GM19238 (cell line): ENCODE results near the gene TCP11.

Experiments used
- DNase-seq: peaks from one replicate; pipeline ENCODE4 v3.0.0; 2011; ENCODE audit warnings: low spot score; ENCODE audit not compliant: insufficient read length

TCP11 gene

DNA sequence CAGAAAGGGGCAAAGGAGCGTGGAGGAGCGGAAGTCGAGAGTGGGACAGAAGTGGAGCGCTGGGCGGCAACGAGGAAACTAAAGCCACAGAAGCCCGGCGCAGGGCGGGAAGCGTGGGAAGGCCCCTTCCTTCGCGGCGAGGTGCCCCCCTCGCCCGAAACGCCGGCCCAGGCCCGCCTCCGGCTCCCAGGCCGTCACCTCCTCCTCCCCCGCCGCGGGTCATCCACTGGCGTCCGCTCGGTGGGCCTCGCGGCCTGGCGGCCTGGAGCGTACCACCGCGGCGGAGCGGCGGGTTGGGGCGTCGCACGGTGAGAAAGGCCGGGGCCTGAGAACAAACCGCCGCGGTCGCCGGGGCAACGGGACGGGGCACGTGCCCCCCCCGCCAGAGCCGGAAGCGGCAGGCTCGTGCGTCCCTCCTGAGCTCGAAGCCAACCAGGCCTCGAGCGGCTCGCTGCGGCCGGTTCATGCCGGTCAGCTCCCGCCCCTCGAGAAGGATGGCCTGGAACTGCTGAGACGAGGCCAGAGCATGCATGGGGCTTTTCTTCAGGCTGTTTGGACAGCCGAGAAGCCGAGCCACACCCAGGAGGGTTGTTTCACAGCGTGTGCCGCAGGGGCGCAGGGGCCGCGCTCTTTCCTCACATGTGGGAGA lies at the start of gene TCP11:
TSS of gene TCP11 (minus strand) at position 333 of the 649 bp plus-strand sequence. CDS start 469 bp downstream, outside the sequence.
- no peak for DNase-seq

DNA sequence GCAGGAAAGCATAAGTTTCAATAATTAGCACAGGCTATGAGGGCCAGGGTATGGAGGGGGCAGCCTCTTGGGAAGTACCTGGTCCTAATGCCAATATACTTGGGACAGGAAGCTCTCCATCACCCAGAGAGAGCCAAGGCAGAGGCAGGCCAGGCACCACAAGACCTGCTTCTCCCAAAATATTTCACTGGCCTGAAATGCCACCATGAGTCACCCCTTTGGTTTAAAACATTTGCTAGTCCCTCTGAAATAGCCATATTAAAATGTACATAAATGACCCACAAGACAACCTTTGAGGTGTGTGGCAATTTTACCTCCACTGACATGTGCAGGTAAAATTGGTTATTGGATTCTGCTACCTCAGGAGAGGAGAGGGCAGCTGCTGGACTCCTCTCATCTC lies 49.2 kb upstream of the TCP11 start:
- DNase-seq: no peak

DNA sequence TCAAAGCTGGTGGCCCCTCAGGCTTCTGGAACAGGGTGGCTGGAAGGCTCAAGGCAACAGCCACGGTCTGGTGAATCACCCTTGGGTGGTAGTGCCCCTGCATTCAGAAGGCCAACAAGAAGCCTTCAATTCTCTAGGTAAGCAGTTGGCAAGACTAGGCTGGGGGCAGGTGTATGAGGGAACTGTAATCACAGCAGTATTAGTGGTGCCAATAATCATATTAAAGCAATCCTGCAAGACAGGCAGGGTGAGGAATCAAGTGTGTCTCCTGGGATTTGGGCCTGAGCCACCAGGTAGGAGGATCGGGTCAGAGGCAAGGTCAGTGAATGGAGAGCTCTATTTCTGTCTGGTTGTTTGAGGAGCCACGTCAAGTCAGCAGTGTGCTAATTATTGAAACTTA lies 47.7 kb upstream of the TCP11 start:
- DNase-seq: no peak

DNA sequence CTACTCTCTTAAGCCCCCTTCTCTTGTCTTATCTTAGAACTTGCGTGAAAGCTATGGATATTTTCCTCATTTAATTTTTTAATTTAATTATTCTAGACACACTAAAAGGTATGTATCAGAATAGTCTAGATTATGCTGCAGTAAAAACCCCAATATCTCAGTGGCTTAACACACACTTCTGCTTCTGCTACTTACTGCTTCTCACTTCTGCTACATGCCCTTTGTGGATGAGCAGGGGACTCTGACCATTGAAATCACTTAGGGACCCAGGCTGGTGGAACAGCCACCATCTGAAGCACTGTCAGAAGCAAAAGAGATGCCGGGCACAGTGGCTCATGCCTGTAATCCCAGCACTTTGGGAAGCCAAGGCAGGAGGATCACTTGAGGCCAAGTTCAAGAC lies 45.4 kb upstream of the TCP11 start:
- no peak for DNase-seq

DNA sequence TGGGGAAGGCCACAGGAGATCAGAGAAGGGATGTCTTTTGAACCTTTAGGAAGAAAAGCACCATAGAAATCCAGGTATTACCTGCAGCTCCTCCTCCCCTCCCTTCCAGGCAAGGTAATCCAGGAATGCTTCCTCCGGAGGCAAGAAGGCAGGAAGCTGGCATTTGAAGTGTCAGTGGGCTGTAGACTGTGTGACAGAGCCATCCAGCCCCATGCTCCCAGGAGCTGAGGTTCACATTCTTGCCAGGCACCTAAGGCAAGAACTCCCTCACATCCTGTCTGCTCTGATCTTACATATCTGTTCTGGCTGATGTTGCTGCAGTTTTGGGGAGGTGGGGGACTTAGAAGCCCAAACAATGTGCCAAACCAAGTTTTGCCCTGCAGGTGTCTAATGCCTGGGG lies 44.8 kb upstream of the TCP11 start:
- DNase-seq: no peak

DNA sequence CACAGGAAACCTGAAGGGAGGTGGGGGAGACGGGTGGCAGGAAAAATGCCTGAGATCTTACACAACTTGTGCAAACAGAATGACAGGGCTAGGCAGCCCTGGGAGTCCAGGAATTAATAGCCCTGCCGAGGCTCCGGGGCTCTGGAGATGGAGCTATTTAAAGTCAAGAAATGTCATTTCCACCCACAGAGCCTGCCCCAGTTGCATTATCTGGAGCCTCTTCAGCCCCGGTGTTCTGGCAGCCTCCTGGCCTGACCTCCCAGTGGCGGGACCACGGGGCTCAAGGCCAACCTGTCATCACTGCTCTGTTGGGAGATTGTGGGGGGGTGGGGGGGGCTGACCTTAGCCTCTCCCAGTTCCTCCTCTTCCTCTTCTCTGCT lies 44.2 kb upstream of the TCP11 start:
- DNase-seq: no peak

DNA sequence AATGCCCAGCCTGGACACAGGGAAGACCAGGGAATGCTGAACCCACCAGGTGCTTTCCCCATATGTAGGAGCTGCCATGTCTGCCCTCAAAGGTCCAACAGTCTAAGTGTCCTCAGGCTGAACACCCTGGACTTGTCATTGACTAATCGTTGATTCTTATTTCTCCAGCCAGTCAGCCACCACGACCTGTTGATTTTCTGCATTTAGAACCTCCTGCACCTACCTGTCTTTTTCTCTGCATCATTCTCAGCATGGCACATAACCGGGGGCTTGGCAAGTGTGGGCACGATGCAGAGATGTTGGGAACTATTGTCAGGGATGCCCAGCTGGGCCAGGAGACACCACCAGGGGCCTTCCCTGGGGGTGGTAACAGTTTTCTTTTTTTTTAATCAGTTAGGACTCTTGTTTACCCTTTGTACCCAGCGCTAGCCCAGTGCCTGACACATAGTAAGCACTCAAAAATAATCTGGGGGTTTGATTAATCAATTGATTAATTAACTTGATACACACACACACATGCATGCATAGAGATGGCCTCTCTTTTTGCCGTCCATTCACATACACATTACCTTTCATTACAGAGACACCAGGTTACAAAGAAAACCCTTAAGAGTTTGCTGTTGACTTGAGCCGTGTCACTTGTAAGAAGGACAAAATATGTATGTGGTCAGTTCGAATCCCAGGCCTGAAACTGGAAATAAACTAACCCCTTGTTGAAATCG lies 43.6 kb upstream of the TCP11 start:
- DNase-seq: no peak

DNA sequence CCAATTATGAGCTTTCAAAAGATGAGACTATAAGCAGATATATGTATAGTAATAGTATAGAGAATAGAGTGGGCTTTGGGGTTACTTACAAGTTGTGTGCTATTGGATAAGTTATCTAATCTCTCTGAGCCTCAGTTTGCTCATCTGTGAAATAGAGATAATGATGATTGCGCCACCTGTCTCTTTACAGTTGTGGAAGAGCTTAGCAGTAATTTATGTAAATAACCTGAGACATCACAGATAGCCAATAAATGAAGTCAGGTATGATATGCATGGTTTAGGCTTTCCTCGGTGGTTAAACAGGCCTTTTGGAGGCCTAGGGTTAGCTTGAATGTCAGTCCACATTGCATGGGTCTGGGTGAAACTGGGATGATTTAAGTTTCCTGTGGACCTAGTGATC lies 42.8 kb upstream of the TCP11 start:
- no peak for DNase-seq

DNA sequence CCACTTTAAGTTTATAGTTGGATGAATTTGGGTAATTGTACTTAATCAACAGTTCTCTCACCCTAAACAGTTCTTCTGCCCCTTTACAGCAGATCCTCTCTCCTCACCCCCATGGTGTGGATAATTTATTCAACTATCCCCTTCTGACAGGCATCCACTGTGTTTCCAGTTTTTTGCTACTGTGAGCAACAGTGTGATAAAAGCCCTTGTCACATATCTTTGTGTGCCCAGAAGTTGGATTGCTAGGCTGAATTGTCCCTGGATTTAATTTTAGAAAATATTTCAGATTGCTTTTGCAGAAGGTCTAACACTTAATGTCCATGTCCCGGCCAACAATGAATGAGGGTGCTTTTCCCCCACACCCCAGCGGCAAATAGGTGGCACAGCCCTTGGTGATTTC lies 42.1 kb upstream of the TCP11 start:
- no peak for DNase-seq

DNA sequence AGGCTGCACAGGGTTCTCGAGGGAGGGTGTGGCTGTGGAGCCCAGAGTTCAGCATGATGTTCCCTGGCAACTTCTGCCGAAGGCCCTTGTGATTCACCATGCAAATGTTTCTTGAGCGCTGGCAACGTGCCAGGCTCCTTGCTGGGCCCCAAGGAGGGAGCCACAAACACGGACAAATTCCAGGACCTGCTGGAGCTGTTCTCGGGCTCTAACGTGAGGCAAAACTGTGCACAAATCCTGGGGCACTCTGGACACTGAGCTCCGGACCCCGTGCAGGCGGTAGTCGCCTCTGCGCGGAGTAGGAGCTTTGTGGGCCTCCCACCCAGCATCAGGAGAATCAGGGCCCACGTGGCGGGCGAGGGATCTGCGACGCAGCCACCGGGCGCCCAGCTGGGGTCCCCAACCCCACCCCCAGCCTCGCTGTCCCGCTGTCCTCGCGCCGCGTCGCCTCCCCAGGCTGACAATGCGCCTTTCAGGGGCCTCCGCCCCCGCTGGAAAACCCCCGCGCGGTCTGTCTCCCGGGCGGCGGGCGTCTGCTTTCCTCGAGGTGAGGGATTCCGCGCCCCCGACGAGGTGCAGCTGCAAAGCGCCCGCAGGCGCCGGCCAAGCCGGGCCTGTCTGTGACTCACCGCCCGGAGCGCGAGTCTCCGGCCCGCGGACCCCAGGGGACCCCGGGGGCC lies 40.9 kb upstream of the TCP11 start:
- no peak for DNase-seq

DNA sequence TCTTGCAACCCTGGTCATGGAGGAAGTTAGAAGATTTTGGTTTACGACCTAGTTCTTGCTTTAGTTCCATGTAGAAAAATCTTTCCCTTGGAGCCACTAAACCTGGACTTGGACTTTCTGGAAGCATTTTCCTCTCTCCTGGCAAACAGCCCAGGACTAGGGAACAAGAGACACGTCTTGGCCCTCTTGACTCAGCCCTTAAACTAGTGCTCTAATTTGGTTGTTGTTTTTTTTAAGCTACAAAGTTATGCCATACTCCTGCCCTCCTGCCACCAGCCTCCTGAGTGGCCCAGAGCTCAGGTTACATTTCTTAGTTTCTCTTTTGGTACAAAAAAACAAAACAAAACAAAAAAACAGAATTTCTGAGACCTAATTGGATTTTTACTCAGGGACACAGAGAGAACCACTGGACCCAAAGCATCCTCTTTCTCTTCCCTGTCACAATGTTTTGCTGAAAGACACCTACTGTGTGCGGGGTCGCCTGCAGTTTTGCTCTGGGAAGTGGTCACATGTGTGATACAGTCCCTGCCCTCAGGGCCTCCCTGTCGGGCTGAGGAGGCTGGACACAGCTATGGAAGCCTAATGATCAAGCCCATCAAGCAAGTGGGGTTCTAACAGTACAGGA lies 40.3 kb upstream of the TCP11 start:
- DNase-seq: no peak

DNA sequence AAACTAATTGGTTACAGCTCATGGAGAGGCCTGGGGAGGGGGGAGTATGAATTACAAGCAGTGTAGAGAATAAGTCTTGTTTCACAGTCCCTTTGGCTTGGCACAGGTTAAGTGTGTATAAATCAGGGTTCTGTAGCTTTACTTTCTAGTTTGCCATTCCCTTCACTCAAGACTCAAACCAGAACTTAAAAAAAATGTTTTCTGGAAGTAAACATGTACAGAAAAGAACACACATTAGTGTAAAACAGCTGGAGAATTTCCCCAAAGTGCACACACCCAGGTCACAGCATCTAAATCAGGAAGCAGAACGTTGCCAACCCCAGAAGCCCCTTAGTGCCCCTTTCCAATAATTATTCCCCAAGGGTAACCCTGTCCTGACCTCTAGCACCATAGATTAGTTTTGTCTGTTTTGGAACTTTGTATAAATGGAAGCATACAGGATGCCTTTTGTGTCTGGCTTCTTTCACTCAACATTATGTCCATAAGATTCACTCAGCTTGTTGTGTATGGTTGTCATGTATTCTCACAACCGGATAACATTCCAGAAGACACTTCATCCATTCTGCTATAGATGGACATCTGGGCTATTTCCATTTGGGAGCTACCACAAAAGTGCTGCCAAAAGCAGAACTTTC lies 38.9 kb upstream of the TCP11 start:
- DNase-seq: no peak

DNA sequence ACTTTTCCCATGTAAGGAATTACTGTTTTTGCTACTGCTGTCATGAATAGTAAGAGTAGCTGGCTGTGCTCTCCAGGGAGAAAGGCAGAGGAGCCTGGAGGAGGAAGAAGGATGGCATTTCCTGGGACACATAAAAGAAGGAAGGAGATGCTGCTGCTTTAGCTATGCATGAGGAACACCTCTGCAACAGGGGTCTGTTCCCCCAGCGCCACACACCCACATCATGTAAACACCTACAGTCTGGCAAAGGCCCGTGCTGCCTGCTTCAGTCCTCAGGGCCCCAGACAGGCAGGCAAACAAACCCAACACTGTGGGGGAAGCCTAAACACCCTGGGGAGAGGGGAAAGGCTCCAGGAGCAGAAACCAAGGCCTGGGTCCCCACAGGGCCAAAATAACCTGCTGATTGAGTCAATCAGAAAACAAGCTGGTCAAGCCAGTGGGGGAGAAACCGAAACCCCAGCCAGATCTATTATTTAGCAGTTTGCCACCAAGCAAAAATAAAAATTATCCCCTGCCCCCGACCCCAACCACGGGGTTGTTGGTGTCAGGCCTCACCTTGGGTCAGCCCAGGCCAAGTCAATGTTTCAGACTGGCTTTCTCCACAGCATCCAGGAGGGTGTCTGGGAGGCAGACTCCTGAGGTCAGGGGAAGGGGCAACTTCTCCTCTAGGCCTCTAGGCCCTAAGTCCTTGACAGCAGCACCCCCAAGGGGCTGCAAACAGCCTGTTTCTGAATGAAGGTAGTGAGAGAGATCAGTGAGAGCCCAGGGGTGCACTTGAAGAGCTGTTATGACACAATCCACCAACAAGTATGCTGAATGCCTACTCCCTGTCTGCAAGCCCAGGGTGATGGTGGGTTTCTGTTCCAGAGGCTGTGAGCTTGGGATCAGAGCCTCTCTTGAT lies 38.0 kb upstream of the TCP11 start:
- no peak for DNase-seq

DNA sequence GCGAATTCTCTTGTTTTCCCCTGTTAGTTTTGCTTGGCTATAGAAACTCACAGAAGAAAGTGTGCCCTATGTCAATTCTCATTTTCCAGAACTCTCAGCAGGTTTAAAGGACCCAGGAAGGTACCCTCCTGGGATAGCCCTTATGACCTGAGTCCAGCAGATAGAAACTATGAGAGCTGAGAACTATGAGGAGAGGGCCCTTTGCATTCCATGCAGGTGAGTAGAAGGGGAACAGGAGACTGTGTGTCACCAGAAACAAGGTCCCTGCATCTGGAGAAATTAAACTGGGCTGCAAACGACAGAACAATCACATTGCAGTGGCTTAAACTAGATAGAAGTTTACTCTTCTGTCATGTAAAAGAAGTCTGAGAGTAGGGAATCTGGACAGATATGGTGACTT lies 36.9 kb upstream of the TCP11 start:
- no peak for DNase-seq

DNA sequence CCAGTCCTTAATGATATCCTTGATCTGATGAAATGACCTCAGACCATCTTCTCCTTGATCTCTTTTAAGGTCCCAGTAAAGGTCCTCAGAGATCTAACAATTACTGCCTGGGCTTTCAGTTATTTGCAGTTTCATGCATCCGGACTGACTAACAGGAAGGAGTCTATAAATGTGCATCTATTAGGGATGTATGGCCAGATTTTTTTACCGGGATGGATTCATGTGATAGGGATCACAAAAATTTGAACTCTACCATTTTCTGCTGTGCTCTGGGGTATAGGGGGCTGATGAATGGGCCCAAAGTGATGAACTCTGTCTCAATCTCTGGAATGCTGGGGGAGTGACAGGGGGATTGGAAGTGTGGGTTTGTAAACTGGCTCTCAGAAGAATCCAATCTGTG lies 36.5 kb upstream of the TCP11 start:
- no peak for DNase-seq

DNA sequence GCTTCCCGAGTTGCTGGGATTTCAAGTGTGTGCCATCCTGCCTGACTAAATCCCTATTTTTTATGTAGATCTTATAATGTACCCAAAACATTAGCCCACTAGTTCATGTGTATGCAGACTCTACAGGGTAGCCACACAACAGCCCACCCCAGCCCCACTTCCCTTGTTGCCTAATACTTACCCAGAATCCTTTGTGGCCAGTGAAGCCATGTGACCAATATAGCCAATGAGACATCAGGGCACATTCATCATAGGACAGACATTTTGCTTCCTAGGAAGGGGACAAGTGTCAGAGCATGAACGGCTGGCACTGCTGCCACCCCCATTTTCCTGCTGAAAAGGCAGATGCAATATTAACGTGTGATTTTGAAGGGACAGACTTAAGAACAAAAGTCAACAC lies 36.0 kb upstream of the TCP11 start:
- DNase-seq: no peak

DNA sequence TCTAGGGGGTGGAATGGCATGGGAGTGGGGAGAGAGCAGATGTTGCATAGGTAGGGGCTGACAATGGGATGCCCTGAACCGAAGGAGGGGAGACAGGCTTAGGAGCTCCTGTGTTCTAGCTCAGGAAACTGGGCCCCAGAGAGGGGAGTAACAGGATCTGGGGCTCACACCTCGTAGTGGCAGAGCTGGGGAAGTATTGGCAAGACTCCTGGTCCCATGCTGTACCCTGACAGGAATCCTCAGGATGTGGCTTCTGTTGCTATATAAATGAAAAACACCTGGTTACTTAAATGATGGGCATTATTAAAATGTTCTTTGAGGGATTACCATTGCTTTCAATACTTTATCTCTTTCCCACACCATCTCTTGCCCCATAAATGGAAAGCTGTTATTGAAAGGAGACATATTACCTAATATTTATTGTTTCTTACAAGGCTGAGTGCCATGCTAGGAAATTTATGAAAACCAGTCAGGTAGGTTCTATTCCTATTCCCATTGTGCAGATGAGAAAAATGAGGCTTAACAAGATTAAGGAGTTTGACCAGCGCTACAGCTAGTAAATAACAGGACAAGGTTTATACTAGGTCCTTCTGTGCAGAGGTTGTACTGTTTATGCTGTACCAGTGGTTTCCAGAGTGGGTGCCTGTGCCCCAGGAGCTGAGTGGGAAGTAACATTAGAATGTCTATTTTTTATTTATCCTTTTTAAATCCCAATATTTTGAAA lies 35.3 kb upstream of the TCP11 start:
- no peak for DNase-seq

DNA sequence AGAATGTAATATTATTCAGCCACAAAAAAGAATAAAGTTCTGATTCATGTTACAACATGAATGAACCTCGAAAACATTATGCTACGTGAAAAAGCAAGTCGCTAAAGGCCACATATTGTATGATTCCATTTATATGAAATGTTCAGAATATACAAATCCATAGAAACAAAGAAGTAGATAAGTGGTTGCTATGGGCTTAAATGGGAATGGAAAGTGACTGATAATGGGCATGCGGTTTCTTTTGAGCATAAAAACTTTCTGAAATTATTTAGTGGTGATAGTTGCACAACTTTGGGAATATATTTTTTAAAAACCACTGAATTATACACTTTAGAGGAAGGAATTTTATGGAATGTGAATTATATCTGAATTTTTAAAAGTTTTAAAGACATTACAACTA lies 33.4 kb upstream of the TCP11 start:
- no peak for DNase-seq

DNA sequence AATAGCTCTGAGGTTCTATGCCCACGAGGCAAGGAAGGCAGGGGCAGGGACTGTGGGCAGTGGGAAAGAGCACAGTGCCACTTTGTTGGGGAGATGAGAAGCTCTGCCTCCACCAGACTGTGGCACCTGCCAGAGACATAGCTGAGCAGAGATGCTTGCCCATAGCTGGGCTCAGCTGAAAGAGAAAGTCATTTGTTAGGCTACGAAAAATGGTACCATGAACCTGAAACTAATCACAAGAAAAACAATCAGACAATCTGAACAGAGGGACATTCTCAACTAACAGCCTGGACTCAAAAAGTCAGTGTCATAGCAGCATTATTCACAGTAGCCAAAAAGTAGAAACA lies 32.9 kb upstream of the TCP11 start:
- DNase-seq: no peak

DNA sequence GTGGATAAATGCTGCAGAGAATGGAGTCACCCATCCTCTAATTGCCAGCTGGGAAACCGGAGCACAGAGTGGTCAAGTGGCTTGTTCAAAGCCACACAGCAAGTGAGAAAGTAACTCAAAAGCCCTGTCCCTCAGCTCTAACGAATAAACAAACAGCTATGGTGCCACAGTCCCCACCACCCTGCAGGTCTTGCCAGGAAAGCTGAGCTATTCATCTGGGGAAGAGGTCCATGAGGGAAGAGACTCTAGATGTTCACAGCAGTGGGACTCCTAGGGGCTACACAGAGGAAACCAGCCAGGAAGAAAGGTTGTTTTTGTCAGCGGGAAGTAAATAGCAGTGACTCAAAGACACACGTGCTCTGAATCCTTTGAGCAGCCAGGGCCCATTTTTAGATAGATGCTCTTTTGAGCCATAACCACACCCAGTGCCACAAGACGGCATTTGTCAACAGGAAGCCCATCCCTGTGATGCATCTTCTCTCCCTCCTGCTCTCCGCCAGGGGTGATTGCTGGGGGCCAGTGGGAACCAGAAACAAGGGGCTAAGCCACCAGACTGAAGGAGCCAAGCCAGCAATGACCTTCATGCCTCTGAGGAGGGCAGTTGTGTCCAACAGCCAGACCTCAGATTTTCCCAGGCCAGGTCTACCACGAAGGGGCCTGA lies 32.4 kb upstream of the TCP11 start:
- DNase-seq: no peak
